Measurements from ENCODE around the gene OLR1.

DNA sequence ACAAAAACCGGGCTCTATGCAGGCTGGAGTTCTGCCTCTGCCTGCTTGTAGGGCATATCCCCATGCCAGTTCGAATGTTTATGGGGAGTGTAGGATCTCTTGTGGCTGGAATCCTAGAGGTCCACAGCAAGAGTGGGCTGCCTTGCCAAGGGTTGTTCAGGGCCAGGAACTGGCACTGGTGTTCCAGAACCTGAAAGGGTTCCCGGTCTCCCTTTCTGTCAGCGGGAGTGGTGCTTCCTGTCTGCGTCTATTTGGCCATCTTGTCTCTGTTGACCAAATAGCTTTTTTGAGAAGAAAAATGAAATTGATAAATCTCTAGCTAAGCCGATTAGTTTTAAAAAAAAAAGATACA lies 17.8 kb downstream of the OLR1 start:
- TF ChIP-seq, protein P1, sequence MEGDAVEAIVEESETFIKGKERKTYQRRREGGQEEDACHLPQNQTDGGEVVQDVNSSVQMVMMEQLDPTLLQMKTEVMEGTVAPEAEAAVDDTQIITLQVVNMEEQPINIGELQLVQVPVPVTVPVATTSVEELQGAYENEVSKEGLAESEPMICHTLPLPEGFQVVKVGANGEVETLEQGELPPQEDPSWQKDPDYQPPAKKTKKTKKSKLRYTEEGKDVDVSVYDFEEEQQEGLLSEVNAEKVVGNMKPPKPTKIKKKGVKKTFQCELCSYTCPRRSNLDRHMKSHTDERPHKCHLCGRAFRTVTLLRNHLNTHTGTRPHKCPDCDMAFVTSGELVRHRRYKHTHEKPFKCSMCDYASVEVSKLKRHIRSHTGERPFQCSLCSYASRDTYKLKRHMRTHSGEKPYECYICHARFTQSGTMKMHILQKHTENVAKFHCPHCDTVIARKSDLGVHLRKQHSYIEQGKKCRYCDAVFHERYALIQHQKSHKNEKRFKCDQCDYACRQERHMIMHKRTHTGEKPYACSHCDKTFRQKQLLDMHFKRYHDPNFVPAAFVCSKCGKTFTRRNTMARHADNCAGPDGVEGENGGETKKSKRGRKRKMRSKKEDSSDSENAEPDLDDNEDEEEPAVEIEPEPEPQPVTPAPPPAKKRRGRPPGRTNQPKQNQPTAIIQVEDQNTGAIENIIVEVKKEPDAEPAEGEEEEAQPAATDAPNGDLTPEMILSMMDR (IDR thresholded peaks at IDR 0.05), result no peak
- no peak for TF ChIP-seq POLR2AphosphoS5 (IDR thresholded peaks at IDR 0.05; ENCODE audit: low read depth, low read length)
- TF ChIP-seq, protein P2, sequence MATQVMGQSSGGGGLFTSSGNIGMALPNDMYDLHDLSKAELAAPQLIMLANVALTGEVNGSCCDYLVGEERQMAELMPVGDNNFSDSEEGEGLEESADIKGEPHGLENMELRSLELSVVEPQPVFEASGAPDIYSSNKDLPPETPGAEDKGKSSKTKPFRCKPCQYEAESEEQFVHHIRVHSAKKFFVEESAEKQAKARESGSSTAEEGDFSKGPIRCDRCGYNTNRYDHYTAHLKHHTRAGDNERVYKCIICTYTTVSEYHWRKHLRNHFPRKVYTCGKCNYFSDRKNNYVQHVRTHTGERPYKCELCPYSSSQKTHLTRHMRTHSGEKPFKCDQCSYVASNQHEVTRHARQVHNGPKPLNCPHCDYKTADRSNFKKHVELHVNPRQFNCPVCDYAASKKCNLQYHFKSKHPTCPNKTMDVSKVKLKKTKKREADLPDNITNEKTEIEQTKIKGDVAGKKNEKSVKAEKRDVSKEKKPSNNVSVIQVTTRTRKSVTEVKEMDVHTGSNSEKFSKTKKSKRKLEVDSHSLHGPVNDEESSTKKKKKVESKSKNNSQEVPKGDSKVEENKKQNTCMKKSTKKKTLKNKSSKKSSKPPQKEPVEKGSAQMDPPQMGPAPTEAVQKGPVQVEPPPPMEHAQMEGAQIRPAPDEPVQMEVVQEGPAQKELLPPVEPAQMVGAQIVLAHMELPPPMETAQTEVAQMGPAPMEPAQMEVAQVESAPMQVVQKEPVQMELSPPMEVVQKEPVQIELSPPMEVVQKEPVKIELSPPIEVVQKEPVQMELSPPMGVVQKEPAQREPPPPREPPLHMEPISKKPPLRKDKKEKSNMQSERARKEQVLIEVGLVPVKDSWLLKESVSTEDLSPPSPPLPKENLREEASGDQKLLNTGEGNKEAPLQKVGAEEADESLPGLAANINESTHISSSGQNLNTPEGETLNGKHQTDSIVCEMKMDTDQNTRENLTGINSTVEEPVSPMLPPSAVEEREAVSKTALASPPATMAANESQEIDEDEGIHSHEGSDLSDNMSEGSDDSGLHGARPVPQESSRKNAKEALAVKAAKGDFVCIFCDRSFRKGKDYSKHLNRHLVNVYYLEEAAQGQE (IDR thresholded peaks at IDR 0.05; ENCODE audit: insufficient read depth in 1 of 2, low read depth in 2 of 2, low read length in 1 of 2), result no peak

All from Panc1 (cell line).